AG04450 (cell line): ENCODE results near the gene OSR1. TPM values are rescaled to one million over a fixed set of nuclear protein-coding genes. Genes with fewer than 3 reads are reported as not detected.

Experiments
- CTCF ChIA-PET: fragments of 300-600, 350-600 bp; formaldehyde crosslinking; extraction: SDS; loops from one replicate; lab custom pipeline; 2022; ENCODE audit warnings: antibody characterized with exemption, inconsistent platforms; lab: Charles Lee
- POLR2A ChIA-PET: fragments of 350-600 bp; formaldehyde crosslinking; extraction: SDS; loops from one replicate; lab custom pipeline; 2021; ENCODE audit warnings: antibody characterized with exemption, inconsistent platforms; lab: Yijun Ruan, JAX
- DNase-seq: peaks from one replicate; pipeline ENCODE4 v3.0.0-alpha.2; 2011; ENCODE audit warnings: low read depth, low spot score
- H3K27ac ChIP-seq: one replicate; pipeline ENCODE4 v1.5.1; 2012; ENCODE audit warnings: low read depth, low read length, control low read depth
- H3K27me3 ChIP-seq: one replicate; pipeline ENCODE4 v1.6.0; 2012; ENCODE audit warnings: low read length; ENCODE audit not compliant: control insufficient read depth, insufficient read depth
- H3K4me3 ChIP-seq: 2 replicates; pipeline ENCODE4 v1.5.1; 2011; ENCODE audit warnings: mild to moderate bottlenecking, low read depth, low read length, control low read depth
- H3K9me3 ChIP-seq: 2 replicates; pipeline ENCODE4 v1.5.1; 2012; ENCODE audit warnings: low read length; ENCODE audit not compliant: control insufficient read depth, insufficient read depth
- polyA plus RNA-seq: library from polyadenylated mRNA; depleted of rRNA; stranded (reverse); fragments of >200 nt; gene quantifications from 2 replicates; pipeline ENCODE4 v1.2.3, GENCODE V29; 2011
- TF ChIP-seq, protein P1 (sequence below): IDR thresholded peaks from 2 replicates; pipeline ENCODE4 v1.5.1; 2011; ENCODE audit warnings: low read depth, low read length, control low read depth, inconsistent platforms

OSR1 gene
- polyA plus RNA-seq, 1 experiment: 14.0 TPM

DNA sequence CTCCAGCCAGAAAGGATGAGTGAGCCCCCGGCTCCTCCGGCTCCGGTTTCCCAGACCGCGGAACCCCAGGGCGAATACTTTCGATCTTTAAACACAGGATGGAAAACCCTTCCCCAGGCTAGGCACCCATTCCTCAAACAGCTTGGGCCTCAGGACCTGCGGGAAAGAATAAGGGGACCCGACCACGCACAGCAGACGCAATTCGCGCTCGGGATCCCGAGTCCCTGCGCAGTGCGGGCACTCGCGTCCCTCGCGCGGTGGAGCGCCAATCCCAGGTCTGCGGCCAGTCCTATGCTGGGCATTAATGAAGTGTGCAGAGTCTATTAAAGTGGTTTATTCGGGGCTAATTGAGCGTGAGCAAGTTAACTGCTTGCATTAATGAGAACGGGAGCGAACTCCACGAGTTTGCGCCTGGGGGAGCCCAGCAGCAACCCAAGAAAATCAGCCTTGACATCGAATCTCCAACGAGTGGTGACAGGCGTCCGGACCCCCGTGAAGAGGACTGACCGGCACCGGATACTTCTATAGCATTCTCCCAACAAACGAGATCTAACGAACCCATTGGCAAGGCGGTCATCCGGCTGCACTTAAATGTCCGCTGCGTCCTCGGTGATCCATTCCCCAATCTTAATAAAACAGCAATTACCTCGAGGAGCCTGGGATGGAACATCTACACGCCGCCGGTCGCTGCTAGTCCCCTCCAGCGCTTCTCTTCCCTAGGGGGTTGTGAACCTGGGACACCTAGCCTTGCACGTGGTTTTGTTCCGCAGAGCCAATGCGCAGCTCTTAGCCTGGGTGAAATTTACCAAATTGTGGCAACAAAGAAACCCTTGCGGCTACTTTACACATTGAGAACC lies 1.6 kb downstream of the OSR1 start:
- ChIA-PET CTCF (interaction anchor here (0.9 to 1.3 kb wide), 3 partner anchors 427 to 836 kb away, joined by 3 to 4 read pairs (median 4); no protein-coding TSS in a partner anchor), POLR2A (interaction anchor here (1.2 to 2.7 kb wide), 3 partner anchors 139 to 431 kb away, joined by 3 to 12 read pairs (median 7); no protein-coding TSS in a partner anchor)
- DNase-seq: no peak
- Histone ChIP-seq H3K27ac (peak overlapping the region; percentile 47), H3K9me3 (peaks cover 15% of the 10 kb centered on the region; the same call in 1 of the 2 replicates), H3K4me3 (peak overlapping the region; percentile 93), H3K27me3 (no peaks in the 10 kb centered on the region)
- TF ChIP-seq, protein P1, sequence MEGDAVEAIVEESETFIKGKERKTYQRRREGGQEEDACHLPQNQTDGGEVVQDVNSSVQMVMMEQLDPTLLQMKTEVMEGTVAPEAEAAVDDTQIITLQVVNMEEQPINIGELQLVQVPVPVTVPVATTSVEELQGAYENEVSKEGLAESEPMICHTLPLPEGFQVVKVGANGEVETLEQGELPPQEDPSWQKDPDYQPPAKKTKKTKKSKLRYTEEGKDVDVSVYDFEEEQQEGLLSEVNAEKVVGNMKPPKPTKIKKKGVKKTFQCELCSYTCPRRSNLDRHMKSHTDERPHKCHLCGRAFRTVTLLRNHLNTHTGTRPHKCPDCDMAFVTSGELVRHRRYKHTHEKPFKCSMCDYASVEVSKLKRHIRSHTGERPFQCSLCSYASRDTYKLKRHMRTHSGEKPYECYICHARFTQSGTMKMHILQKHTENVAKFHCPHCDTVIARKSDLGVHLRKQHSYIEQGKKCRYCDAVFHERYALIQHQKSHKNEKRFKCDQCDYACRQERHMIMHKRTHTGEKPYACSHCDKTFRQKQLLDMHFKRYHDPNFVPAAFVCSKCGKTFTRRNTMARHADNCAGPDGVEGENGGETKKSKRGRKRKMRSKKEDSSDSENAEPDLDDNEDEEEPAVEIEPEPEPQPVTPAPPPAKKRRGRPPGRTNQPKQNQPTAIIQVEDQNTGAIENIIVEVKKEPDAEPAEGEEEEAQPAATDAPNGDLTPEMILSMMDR: no peak

- Histone ChIP-seq H3K27ac (peak overlapping the region; percentile 47), H3K9me3 (peaks cover 14% of the 10 kb centered on the region; the same call in 1 of the 2 replicates), H3K4me3 (peak overlapping the region; percentile 93), H3K27me3 (no peaks in the 10 kb centered on the region)
- DNase-seq: no peak
- POLR2A ChIA-PET: interaction anchor here (1.2 kb wide), 1 partner anchor 139 kb away, joined by 3 read pairs; no protein-coding TSS in a partner anchor
- CTCF ChIA-PET: interaction anchor here (1.1 to 1.3 kb wide), 2 partner anchors 606 to 835 kb away, joined by 4 read pairs; no protein-coding TSS in a partner anchor
- TF ChIP-seq, protein P1: no peak
These were observed 2.4 kb downstream of the OSR1 start for GRCh38 chr2:19355931-19356544.

- CTCF ChIA-PET: interaction anchor here (0.5 to 1.3 kb wide), 2 partner anchors 605 to 837 kb away, joined by 3 to 4 read pairs; no protein-coding TSS in a partner anchor
- Histone ChIP-seq H3K27ac (peak overlapping the region; percentile 31), H3K27me3 (no peaks in the 10 kb centered on the region), H3K9me3 (peaks cover 13% of the 10 kb centered on the region; the same call in 1 of the 2 replicates), H3K4me3 (peak overlapping the region; percentile 93)
- POLR2A ChIA-PET: interaction anchor here (0.5 kb wide), 1 partner anchor 442 kb away, joined by 4 read pairs; no protein-coding TSS in a partner anchor
- DNase-seq: no peak
- TF ChIP-seq, protein P1: no peak
These were observed 3.0 kb downstream of the OSR1 start for GRCh38 chr2:19355416-19355821.

DNA sequence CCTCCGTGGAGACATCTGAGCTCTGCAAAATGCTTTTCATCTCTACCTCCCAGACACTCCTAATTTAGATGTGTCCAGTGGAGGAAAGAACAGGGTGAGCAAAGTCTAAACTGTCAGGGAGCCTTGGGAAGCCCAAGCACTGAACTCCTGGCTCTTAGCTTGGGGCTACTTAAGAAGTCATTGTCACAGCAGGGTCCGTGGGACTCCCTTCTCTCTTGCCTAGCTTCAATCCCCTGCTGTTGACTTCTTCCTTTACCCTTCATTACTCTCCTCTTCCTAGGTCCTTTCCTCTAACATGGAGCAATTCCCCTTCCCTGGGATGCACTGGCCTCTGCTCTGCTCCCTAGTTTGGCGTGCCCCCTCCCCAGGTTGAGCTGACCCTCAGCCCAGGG lies 3.4 kb downstream of the OSR1 start:
- CTCF ChIA-PET: interaction anchor here (0.5 kb wide), 1 partner anchor 836 kb away, joined by 3 read pairs; no protein-coding TSS in a partner anchor

More for the DNA sequence above, 3.4 kb downstream of the OSR1 start:
- no peak overlapping the region for H3K27ac ChIP-seq
- H3K27me3 ChIP-seq: no peaks in the 10 kb centered on the region
- TF ChIP-seq, protein P1: no peak
- DNase-seq: no peak
- peaks cover 13% of the 10 kb centered on the region; the same call in 1 of the 2 replicates for H3K9me3 ChIP-seq
- H3K4me3 ChIP-seq: peak overlapping the region; percentile 93
- POLR2A ChIA-PET: interaction anchor here (0.5 kb wide), 1 partner anchor 441 kb away, joined by 4 read pairs; no protein-coding TSS in a partner anchor
